Measurements from ENCODE around the gene THAP12.

- TF ChIP-seq CTCF (optimal IDR thresholded peaks at IDR 0.05 in 1 of 3, IDR thresholded peaks at IDR 0.05 in 1 of 3, conservative IDR thresholded peaks at IDR 0.05 in 1 of 3; ENCODE audit: extremely low read depth in 1 of 3, insufficient read depth in 2 of 3, low read length in 3 of 3): no peak
- TF ChIP-seq EZH2 (IDR thresholded peaks at IDR 0.05; ENCODE audit: low read length): no peak
Measured at GRCh38 chr11:76336597-76336996, 44.3 kb downstream of the THAP12 start.

Measured in keratinocyte (primary cell).